GM19238 (cell line): ENCODE results near the gene CCDC18.
A peak's percentile ranks its signal among the peaks of the same experiment; 100 is the strongest.
"Not testable (repeated sequence)": the region's sequence is repeated elsewhere in the genome, so short reads cannot be mapped to it uniquely, and the experiment has no call there.

Experiments
- DNase-seq: peaks from one replicate; pipeline ENCODE4 v3.0.0; 2011; ENCODE audit warnings: low spot score; ENCODE audit not compliant: insufficient read length

The CCDC18 gene, protein sequence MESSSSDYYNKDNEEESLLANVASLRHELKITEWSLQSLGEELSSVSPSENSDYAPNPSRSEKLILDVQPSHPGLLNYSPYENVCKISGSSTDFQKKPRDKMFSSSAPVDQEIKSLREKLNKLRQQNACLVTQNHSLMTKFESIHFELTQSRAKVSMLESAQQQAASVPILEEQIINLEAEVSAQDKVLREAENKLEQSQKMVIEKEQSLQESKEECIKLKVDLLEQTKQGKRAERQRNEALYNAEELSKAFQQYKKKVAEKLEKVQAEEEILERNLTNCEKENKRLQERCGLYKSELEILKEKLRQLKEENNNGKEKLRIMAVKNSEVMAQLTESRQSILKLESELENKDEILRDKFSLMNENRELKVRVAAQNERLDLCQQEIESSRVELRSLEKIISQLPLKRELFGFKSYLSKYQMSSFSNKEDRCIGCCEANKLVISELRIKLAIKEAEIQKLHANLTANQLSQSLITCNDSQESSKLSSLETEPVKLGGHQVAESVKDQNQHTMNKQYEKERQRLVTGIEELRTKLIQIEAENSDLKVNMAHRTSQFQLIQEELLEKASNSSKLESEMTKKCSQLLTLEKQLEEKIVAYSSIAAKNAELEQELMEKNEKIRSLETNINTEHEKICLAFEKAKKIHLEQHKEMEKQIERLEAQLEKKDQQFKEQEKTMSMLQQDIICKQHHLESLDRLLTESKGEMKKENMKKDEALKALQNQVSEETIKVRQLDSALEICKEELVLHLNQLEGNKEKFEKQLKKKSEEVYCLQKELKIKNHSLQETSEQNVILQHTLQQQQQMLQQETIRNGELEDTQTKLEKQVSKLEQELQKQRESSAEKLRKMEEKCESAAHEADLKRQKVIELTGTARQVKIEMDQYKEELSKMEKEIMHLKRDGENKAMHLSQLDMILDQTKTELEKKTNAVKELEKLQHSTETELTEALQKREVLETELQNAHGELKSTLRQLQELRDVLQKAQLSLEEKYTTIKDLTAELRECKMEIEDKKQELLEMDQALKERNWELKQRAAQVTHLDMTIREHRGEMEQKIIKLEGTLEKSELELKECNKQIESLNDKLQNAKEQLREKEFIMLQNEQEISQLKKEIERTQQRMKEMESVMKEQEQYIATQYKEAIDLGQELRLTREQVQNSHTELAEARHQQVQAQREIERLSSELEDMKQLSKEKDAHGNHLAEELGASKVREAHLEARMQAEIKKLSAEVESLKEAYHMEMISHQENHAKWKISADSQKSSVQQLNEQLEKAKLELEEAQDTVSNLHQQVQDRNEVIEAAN (N-terminal part only)

DNA sequence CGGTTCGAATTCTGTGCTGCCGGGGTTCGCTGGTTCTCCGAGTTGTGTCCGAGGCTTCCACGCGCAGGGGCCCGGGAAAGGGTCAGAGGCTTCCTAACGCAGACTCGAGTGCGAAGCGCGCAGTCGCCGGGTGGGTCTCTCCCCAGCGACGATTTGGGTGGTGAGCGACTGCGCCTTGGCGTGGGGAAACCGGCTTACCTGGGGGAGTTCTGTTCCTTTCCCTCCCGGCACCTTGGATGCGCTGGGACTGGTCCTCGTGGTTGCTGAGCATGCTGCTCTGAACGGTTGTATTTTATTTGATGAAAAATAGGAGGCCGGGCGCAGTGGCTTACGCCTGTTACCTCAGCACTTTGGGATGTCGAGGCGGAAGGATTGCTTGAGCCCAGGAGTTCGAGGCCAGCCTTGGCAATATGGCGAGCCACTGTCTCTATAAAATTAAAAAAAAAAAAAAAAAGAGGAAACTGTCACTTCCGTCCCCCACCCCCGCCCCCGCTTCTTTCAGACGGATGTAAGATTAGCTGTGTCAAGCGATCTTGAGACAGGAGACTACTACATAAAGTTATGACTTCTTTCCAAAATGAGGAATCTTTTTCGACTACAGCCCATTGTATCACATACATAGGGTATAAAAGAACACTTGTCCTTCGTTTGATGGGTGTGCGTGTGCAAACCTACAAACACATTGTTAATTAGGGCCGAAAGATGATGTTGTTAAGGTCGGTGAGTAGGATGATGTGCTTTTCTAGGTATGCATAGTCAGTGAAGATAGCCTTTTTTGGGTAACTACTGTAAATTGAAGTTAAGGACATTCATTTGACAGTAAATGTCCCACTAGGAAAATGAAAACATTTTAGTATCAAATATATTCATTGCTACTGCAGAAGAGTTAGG, at the start of gene CCDC18:
Gene CCDC18 (plus strand): TSS at position 2 of the 891 bp plus-strand sequence. CDS start 2,638 bp downstream, outside the sequence.
- DNase-seq, result peak; percentile 16

DNA sequence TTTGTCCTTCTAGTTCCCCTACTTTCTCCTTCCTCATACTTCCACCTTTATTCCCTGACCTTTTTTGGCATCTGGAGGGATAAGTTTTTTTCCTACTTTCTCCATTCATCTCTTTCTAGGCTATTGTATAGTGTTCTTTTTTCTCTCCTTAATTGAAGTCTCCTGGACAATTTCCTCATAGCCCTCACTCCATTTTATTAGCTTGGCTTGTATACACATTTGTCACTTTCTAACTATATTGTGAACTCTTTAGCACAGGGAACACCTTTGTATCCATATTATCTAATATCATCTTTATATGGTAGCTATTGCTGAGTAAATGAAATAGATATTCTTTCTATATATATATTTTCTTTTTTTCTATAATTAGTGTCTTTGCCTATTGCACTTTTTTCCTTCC, 47.9 kb upstream of the CCDC18 start:
- DNase-seq, result no peak

DNA sequence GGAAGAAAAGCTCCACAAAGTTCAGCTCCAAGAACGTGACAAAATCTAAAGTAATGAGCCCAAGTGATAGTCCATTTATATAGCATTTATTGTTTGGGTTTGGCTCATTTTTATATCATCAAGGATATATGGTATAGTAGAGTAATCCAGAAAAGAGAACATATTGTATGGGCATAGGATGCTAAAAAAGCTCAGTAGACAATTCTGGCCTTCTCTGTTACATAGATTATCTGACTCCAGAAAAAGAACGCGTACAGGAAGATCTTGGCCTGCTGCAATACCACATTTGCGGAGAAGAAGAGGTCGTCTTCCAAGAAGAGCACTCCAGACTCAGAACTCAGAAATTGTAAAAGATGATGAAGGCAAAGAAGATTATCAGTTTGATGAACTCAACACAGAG, 44.1 kb upstream of the CCDC18 start:
- DNase-seq, result no peak

DNA sequence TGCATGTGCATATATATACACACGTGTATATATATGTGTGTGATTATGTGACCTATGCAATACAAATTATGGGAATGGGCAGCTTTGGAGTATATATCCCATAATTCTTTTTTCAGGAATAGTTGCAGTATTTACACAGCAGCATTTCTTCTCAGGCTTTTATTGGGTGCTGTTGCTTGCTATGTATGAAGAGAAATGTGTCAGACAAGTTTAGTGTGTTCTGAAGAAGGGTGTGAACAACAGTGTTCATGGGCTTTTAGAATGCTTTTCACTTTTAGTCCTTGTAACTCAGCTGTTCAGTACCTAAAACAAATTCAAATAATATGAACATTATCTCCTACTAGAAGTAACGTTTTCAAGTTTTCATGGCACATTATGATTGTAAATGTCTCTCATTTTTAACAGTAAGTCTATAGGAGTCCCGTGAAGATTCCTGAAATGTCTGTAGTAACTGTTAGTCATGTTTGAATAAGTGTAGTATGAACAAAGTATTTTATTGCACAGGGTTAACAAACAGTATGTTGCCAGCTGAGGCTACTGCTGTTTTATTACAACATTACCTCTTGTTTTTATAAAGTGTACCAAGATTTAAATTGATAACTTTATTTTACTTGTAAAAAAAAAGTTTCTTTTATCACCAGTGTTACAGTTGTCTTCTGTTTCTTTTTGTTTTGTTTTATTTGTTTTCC, 42.8 kb upstream of the CCDC18 start:
- DNase-seq, result no peak

DNA sequence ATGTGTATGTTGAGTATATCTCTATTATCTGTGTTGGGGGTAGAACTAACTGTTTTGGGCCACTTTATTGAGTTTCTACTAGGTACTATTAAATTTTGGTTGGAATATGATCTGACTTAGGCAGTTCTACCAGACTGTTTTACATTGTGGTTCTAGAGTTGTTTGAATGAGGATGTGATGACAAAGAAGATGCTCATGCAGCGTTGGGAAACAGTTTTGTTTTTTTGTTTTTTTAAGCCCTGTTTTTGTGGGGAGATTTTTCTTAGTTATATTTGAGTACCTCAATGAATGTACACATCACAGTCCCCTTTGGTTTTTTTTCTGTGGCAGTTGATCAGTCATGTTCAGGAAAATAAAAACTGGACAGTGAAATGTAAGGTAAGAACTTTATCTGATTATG, 40.4 kb upstream of the CCDC18 start:
- no peak for DNase-seq

DNA sequence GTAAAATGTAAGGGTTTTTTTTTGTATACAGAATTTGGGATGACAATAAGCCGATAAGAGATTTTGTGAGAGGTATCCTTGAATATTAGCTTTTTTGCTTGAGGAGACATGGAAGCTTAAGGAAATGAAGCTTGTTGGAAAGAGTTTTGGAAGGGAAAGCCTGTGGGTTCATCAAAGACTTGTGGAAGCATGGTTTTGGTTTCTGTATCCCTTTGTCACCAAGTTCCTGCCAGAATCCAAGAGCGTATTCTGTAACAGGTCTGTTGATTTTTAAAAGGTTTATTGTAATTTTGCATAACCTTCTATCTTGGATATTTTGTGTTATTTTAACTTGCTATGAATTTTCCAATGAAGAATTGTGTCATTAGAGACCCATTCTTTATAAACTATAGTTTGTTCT, 38.4 kb upstream of the CCDC18 start:
- no peak for DNase-seq

DNA sequence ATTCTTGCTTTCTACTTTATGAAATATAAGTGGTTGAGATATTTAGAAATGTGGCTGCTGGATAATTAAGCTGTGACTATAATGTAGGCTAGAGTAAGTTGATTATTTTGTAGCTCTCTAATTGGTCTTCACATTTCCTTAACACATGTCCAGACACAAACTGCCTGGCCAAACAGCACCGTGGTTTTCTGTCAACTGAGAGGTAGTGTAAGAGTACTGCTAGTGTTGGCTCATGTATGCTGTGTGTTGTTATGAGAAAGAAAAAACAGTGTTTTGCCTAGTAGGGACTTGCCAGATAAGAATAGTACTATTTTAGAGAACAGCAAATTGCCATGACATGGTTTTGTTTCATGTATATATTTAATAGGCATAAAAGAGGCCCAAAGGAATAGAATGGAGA, 37.4 kb upstream of the CCDC18 start:
- no peak for DNase-seq

DNA sequence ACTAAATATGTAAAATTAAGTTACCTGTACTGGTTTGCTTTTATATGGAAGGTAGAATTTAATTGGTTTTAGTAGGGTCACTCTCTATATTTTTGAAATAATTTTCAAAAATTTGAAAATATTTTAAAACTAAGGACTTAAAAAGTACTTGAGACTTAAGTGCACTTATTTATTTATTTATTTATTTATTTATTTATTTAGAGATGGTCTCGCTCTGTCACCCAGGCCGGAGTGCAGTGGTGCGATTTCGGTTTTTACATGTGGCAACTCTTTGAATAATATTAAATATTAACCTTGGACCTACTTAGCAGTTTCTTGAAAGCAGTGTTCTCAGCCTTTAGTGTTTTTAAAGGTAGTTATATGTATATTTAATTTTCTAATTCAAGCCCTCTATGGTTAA, 36.8 kb upstream of the CCDC18 start:
- DNase-seq, result no peak

DNA sequence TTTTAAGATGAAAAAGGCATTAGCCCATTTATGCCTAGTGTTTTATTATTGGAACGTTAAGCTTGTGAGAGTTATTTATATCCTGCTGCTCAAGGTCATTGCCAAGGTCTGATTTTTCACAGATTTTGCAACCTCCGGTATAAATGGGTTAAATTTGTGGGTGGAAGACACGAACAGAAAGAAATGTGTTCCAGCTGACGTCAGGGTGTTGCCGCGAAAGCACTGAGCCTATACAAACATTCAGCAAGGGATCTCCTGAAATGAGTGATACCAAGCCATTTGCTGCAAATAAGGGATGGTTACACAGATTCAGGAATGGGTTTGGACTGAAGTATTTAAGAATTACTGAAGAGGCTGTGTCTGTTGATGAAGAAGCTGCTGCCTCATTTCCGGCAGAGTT, 32.5 kb upstream of the CCDC18 start:
- DNase-seq, result no peak

DNA sequence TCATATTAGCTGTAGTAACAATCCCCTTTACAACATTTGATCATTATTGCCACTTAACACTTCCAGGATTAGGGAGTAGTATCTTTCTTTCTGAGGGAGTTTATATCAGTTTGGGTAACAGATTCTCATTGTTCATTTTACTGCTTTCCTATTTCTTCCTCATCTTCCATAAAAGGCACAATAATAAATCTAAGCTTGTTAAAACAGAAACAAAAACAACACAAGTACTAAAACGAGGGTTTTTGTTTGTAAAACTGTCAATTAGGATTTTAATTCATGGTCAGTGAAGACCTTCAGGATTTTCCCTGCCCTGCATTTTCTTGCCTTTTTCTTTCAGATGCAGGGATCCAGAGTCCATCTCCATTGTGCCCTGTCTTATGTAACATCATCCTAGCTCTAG, 29.8 kb upstream of the CCDC18 start:
- DNase-seq, result no peak

DNA sequence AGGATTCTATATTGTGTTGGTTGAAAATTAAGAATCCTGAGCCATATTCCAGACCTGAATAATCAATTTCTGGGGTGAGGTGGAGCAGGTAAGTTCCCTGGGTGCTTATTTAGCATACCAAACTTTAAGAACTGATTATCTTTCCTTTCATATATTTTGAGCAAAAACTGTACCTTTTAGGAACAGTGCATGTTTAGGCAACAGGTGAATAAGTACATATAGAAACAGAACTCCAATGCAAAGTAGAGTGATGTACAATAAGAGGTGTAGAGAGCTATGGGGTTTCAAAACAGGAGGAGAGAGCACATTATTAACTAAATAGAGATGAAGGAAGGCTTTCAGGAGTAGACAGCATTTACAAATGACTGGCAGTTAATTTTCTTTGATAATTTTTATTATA, 29.1 kb upstream of the CCDC18 start:
- no peak for DNase-seq

DNA sequence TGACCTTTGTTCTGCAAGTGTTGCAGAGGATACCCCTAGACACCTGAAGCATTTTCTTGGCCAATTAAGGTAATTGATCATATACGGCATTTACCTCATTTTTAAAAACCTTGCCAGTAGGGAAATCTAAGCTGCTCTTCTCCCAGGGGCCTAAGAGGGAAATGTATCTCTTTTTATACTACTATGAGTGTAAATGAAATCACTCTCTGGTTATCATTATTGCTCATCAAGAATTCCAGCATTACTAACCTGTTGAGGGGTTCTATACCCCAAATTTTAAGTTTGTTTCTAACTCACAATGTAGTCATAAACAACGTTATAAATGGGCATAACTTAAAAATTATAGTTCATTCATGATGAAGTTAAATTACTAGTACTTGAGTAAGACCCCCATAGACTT, 27.7 kb upstream of the CCDC18 start:
- no peak for DNase-seq

DNA sequence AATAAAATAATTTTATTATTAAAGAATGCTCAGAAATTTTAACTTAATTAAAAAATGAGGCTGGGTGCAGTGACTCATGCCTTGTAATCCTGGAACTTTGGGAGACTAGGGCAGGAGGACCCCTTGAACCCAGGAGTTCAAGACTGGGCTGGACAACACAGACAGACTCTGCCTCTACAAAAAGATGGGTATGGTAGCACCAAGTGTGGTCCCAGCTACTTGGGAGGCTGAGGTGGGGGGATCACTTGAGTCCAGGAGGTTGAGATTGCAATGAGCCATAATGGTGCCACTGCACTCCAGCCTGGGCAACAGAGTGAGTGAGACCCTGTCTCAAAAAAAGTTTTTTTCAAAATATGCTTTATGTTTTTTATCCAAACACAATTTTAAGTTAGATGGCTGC, 25.6 kb upstream of the CCDC18 start:
- no peak for DNase-seq

DNA sequence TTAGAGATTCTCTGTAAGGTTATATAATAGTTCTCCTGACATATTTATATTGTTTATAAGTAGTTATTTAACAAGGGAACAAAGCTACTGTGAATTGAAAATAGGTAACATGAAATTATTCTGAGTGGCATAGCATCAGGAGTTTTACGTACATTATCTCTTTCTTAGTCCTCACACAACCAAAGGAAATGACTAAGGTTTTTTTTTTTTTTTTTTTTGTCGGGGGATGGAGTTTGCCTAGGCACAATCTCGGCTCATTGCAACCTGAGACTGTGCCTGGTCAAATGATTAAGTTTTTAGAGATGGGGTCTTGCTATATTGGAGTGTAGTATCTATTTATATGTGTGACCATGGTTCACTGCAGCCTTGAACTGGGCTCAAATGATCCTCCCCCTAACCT, 25.2 kb upstream of the CCDC18 start:
- DNase-seq, result no peak

DNA sequence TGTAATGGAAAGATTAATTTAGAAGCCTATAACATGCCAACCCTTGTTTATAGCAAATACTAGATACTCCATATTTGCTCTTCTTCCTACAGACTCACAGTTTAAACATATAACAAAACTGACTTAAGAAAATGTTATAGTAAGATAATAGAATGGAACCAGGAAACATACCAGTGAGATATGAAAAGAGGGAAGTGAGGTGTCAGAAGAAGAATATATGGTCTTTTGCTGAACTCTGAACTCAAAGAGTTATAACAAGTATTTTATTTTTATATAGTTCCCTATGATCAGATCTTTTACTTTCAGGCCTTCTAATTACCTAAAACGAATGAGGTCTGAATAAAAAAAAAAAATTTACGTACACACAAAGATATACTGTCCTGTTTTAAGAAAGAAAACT, 21.2 kb upstream of the CCDC18 start:
- DNase-seq, result no peak

DNA sequence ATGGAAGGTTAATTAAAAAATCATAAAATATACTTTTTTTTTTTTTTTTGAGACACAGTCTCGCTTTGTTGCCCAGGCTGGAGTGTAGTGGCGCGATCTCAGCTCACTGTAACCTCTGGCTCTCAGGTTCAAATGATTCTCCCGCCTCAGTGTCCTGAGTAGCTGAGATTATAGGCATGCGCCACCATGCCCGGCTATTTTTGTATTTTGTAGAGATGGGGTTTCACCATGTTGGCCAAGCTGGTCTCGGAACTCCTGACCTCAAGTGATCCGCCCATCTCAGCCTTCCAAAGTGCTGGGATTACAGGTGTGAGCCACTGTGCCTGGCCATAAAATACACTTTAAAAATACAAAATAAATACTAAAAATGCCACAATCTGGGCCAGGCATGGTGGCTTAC, 17.2 kb upstream of the CCDC18 start:
- not testable (repeated sequence) for DNase-seq

DNA sequence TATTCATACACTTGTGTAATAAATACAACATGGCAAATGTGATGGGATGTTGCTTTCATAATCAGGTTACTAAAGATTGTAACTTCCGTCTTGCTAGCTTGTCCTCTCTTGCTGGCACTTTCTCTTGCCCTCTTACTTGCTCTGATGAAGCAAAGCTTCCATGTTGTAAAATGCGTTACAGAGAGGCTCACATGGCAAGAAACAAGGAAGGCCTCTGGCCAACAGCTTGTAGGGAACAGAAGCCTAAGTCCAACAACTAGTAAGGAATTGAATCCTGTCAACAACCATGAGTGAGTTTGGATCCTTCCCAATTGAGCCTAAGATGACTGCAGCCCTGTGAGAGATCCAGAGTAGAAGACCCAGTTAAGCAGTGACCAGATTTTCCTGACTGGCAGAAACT, 15.7 kb upstream of the CCDC18 start:
- DNase-seq, result no peak

DNA sequence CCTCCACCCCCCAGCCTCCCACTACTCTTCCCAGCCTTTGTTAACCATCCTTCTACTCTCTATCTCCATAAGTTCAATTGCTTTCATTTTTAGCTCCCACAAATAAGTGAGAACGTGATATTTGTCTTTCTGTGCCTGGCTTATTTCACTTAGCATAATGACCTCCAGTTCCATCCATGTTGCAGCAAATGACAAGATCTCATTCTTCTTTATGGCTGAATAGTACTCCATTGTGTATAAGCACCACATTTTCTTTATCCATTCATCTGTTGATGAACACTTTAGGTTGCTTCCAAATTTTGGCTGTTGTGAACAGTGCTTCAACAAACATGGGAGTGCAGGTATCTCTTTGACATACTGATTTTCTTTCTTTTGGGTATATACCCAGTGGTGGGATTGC, 14.6 kb upstream of the CCDC18 start:
- not testable (repeated sequence) for DNase-seq

DNA sequence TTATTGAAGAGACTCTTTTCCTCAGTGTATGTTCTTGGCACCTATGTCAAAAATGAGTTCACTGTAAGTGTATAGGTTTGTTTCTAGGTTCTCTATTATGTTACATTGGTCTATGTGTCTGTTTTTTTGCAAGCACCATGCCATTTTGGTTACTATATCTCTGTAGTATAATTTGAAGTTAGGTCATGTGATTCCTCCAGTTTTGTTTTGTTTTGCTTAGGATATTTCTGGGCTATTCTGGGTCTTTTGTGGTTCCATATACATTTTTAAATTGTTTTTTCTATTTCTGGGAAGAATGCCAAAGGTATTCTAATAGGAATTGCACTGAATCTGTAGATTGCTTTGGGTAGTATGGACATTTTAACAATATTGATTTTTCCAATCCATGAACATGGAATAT, 13.5 kb upstream of the CCDC18 start:
- DNase-seq, result no peak

DNA sequence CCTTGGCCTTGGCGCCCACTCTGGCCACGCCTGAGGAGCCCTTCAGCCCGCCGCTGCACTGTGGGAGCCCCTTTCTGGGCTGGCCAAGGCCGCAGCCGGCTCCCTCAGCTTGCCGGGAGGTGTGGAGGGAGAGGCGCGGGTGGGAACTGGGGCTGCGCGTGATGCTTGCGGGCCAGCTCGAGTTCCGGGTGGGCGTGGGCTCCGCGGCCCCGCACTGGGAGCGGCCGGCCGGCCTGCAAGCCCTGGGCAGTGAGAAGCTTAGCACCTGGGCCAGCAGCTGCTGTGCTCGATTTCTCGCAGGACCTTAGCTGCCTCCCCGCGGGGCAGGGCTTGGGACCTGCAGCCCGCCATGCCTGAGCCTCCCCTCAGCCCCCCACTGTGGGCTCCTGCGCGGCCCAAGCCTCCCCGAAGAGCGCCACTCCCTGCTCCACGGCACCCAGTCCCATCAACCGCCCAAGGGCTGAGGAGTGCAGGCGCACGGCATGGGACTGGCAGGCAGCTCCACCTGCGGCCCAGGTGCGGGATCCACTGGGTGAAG, 10.3 kb upstream of the CCDC18 start:
- not testable (repeated sequence) for DNase-seq
